Measurements from ENCODE around the gene NR2C2.

- no peak for TF ChIP-seq CTCF (IDR thresholded peaks at IDR 0.05)
- TF ChIP-seq POLR2A (IDR thresholded peaks at IDR 0.05): no peak
Observed at GRCh38 chr3:15040844-15041243, 93.5 kb downstream of the NR2C2 start.
